Calu3 (cell line): Measurements from ENCODE around the gene ARID5B. TPM values are rescaled to one million over a fixed set of nuclear protein-coding genes. Genes with fewer than 3 reads are reported as not detected.

ENCODE experiments used
- BruUV-seq: library from RNA; stranded (reverse); fragments of 400-500 nt; replicated peaks from 2 replicates; lab custom pipeline; 2021; lab: Mats Ljungman, UMichigan
- CTCF ChIA-PET: fragments of 300-600 bp; sonication (Branson Sonifier 250); formaldehyde crosslinking; loops from one replicate; lab custom pipeline; 2022; ENCODE audit warnings: antibody characterized with exemption; lab: Charles Lee
- DNase-seq: peaks from one replicate; pipeline ENCODE4 v3.0.0; 2022
- H3K27ac Mint-ChIP-seq: one replicate; pipeline ENCODE4 v1.8.0; 2022; ENCODE audit warnings: mixed read lengths; ENCODE audit not compliant: unreplicated experiment
- H3K27me3 Mint-ChIP-seq: one replicate; pipeline ENCODE4 v1.8.0; 2022; ENCODE audit warnings: mixed read lengths; ENCODE audit not compliant: unreplicated experiment
- H3K36me3 Mint-ChIP-seq: one replicate; pipeline ENCODE4 v1.8.0; 2022; ENCODE audit warnings: mild to moderate bottlenecking, moderate library complexity, mixed read lengths; ENCODE audit not compliant: insufficient read depth, unreplicated experiment
- H3K4me1 Mint-ChIP-seq: one replicate; pipeline ENCODE4 v1.8.0; 2022; ENCODE audit warnings: mild to moderate bottlenecking, low read depth, mixed read lengths; ENCODE audit not compliant: unreplicated experiment
- H3K4me3 Mint-ChIP-seq: one replicate; pipeline ENCODE4 v1.8.0; 2022; ENCODE audit warnings: mild to moderate bottlenecking, low read depth, moderate library complexity, mixed read lengths; ENCODE audit not compliant: unreplicated experiment
- H3K9me3 Mint-ChIP-seq: one replicate; pipeline ENCODE4 v1.8.0; 2022; ENCODE audit warnings: low read depth, mixed read lengths; ENCODE audit not compliant: unreplicated experiment
- intact Hi-C: fragments of 100-400 bp; cut with micrococcal nuclease; formaldehyde crosslinking; loops from one replicate; pipeline ENCODE4 v1.10.0; 2022; ENCODE audit not compliant: unreplicated experiment
- total RNA-seq: library from RNA; stranded (reverse); gene quantifications from 2 replicates; pipeline ENCODE4 v1.2.3, GENCODE V29; 2022
- TF ChIP-seq, protein P1 (sequence below): fragments of 200-600 bp; IDR thresholded peaks from one replicate; pipeline ENCODE4 v1.8.0; 2022; ENCODE audit warnings: antibody characterized with exemption; ENCODE audit not compliant: unreplicated experiment

Gene ARID5B
- total RNA-seq, 1 experiment from 2014 or later = 10.0 TPM

DNA sequence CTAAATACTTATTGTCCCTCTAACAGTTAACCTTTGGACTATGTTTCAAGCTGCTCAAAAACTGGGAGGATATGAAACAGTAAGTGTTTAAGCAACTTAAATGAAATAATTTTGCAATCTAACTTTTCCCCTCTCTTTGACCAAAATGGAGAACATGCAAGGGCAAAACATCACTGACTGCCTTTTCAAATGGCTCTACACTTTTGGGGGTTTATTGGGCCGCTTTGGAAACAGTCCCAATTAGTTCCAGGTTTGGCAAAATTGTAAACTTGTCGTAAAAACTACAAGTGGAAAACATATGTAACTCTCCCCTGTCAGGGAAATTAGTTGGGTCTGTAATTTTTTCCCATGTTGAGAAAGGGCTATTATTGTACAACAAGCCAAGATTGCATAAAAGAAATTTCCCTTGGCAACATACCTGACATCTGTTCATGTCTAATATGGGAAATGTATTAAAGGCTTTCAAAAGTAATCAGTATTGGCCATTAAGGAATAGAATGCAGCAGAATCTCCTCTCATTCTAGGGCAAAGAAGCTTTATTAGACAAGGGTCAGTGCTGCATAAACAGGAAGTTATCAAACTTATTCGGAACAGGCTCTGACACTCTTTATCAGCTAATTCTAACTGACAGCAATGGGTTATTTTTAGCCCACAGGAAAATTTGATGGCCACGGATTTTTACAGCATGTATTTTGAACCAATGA, 157.9 kb downstream of the ARID5B start:
- no TSS peak for BruUV-seq
- Mint-ChIP-seq H3K4me3 (no peak overlapping the region), H3K27ac (no peak overlapping the region), H3K36me3 (no peaks in the 10 kb centered on the region), H3K4me1 (peaks cover 19% of the 10 kb centered on the region), H3K27me3 (no peaks in the 10 kb centered on the region), H3K9me3 (no peaks in the 10 kb centered on the region)
- intact Hi-C loops = no loop called here
- TF ChIP-seq, protein P1, sequence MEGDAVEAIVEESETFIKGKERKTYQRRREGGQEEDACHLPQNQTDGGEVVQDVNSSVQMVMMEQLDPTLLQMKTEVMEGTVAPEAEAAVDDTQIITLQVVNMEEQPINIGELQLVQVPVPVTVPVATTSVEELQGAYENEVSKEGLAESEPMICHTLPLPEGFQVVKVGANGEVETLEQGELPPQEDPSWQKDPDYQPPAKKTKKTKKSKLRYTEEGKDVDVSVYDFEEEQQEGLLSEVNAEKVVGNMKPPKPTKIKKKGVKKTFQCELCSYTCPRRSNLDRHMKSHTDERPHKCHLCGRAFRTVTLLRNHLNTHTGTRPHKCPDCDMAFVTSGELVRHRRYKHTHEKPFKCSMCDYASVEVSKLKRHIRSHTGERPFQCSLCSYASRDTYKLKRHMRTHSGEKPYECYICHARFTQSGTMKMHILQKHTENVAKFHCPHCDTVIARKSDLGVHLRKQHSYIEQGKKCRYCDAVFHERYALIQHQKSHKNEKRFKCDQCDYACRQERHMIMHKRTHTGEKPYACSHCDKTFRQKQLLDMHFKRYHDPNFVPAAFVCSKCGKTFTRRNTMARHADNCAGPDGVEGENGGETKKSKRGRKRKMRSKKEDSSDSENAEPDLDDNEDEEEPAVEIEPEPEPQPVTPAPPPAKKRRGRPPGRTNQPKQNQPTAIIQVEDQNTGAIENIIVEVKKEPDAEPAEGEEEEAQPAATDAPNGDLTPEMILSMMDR = no peak
- CTCF ChIA-PET = no interaction called here
- DNase-seq = no peak

DNA sequence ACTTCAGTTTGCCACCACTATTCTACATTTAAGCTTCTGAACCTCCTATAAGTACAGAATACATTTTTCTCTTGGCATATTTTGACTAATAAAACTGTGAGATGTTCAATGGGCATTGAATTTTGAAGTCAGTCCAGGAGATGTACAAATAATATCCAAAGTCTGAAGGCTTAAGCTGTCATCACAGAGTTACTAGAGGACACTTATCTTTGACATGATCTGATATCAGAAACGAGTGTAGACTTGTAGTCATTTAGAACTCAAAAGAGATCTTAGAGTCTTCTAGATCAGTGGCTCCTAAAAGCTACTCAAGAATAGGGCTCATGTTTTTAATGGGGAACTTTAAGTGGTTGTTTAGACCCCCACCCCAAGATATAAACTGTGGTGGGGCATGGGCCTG, 160.5 kb downstream of the ARID5B start:
- H3K27ac Mint-ChIP-seq = no peak overlapping the region
- TF ChIP-seq, protein P1 = no peak
- H3K9me3 Mint-ChIP-seq = no peaks in the 10 kb centered on the region
- H3K4me3 Mint-ChIP-seq = no peak overlapping the region
- no TSS peak for BruUV-seq
- peaks cover 12% of the 10 kb centered on the region for H3K4me1 Mint-ChIP-seq
- DNase-seq = no peak
- CTCF ChIA-PET = interaction anchor here (0.7 kb wide), 1 partner anchor 65 kb away, joined by 4 read pairs; no protein-coding TSS in a partner anchor
- intact Hi-C loops = no loop called here
- H3K27me3 Mint-ChIP-seq = no peaks in the 10 kb centered on the region
- no peaks in the 10 kb centered on the region for H3K36me3 Mint-ChIP-seq

DNA sequence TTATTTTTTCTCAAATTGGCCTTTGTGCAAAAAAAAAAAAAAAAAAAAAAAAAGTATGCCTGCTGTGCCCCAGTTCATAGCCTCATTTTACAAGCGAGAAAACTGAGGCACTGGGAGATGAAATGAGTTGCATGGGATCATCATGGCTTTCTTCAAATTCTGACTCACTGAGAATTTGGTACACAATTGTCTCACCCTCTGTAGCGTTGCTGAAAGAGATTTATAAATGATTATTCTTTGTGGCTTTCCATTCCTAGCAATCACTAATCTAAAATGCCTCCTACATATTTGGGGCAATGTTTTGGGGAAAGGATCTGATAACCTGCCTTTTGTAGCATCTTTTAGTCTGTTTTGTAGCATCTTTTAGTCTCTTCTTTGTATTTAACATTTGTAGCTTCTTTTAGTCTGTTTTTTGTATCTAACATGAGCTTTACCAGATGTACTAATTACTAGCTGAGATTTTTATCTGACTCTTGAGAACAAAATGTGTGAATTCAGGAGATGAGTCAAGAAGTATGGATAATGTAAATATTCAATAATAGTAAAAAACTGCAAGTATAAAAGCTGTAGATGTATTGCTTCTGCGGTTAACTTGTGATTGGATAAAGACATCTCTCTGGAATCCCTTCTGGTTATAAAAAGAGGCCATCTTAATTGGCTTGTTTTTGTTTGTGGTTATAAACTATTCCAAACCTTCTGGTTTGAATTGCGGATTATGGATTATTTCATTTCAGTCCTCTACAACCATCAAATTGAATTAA, 161.4 kb downstream of the ARID5B start:
- Mint-ChIP-seq H3K4me1 (peaks cover 12% of the 10 kb centered on the region), H3K4me3 (no peak overlapping the region), H3K27me3 (no peaks in the 10 kb centered on the region), H3K27ac (no peak overlapping the region), H3K9me3 (no peaks in the 10 kb centered on the region), H3K36me3 (no peaks in the 10 kb centered on the region)
- intact Hi-C loops = no loop called here
- CTCF ChIA-PET = interaction anchor here (0.7 kb wide), 1 partner anchor 66 kb away, joined by 4 read pairs; no protein-coding TSS in a partner anchor
- BruUV-seq = no TSS peak
- DNase-seq = no peak
- TF ChIP-seq, protein P1 = no peak

DNA sequence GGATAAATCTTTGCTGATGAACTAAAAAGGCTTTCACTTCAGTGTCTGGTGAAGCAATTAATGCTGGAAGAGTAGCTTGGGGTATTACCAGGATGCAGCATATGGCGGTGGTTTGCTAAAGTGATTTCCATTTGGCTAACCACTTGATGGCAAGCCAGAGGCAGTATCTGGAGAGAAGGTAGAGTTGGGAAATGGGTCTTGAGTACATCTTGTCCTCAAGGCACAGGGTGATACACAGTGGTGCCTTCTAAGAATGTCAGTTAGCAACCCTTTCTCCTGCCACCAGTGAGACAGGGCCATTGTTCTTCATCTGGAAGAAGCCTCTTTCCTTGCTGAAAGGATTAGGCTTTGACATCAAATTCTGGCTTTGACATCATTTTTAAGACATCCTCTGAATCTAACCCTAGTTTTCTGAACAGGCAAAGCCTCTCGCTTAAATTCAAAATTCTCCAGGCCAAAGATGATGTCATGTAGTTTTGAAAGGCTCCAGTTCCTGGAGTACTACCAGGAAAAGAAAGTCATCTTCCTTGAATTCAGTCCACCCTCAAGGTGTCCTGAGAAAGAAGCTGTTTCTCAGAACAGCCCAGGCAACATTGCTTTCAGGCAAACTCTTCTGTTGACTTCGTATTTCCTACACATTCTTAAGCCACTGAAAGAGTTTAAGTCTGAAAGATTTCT, 162.4 kb downstream of the ARID5B start:
- Mint-ChIP-seq H3K36me3 (no peaks in the 10 kb centered on the region), H3K4me1 (peaks cover 10% of the 10 kb centered on the region), H3K4me3 (no peak overlapping the region), H3K9me3 (no peaks in the 10 kb centered on the region), H3K27ac (no peak overlapping the region), H3K27me3 (no peaks in the 10 kb centered on the region)
- TF ChIP-seq, protein P1 = no peak
- intact Hi-C loops = no loop called here
- no TSS peak for BruUV-seq
- CTCF ChIA-PET = no interaction called here
- no peak for DNase-seq
